GM21786 (cell line): Measurements from ENCODE around the gene ZER1.
"Not testable (repeated sequence)": the region's sequence is repeated elsewhere in the genome, so short reads cannot be mapped to it uniquely, and the experiment has no call there.

Experiments used
- ATAC-seq: cut with Tn5 transposase; IDR thresholded peaks from one replicate; pipeline ENCODE4 v1.9.1; 2021; ENCODE audit not compliant: unreplicated experiment

ZER1 gene

DNA sequence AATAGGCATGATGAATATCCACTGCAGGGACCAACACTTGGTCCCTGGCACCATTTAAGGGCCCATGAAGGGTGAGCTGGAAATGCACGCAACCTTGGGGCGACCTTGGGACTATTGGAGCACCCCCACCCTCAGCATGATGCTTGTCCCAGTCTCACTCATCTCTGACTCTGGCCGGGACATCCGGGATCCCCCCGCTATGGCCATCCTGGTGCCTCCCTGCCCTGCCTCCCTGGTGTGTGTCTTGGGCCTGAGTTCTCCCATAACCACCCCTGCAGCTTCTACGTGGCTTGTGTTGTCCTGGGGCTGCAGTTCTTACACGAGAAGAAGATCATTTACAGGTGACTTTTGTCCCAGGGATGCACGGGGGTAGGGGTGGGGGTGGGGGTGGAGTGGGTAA lies 53.7 kb downstream of the ZER1 start:
- ATAC-seq, result no peak

DNA sequence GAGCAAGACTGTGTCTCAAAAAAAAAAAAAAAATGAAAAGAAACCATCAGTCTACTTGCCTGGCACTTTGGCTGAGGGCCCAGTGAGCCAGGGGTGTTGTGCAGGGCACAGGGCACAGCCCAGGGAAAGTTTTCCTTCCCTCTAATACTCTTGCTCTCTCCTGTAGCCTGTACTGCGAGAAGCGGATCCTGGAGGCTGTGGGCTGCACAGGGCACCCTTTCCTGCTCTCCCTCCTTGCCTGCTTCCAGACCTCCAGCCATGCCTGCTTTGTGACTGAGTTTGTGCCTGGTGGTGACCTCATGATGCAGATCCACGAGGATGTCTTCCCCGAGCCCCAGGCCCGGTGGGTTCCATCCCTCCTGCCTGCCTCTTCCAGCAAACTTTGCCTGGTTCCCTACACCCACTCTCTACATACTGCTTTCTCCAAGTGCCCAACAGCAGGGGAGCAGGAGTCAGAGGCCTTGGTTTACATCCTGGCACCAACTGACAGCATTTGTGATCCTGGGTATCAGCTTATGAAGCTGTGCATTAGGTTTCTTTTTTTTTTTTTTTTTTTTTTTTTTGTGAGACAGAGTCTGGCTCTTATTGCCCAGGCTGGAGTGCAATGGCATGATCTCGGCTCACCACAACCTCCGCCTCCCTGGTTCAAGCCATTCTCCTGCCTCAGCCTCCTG lies 55.0 kb downstream of the ZER1 start:
- ATAC-seq, result no peak

DNA sequence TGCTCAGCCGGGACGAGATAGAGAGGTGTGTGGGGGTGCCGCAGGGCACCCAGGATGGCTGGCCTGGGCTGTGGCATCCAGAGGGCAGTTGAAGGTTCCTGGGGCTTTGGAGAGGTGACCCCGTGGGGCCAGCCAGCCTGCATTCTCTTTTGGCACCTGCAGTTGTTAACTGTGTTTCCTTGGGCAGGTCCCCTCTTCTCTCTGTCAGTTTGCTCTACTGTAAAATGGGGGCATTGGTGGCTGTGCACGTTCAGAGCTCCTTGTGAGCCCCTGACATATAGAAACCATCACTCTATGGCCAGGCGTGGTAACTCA lies 56.3 kb downstream of the ZER1 start:
- no peak for ATAC-seq

DNA sequence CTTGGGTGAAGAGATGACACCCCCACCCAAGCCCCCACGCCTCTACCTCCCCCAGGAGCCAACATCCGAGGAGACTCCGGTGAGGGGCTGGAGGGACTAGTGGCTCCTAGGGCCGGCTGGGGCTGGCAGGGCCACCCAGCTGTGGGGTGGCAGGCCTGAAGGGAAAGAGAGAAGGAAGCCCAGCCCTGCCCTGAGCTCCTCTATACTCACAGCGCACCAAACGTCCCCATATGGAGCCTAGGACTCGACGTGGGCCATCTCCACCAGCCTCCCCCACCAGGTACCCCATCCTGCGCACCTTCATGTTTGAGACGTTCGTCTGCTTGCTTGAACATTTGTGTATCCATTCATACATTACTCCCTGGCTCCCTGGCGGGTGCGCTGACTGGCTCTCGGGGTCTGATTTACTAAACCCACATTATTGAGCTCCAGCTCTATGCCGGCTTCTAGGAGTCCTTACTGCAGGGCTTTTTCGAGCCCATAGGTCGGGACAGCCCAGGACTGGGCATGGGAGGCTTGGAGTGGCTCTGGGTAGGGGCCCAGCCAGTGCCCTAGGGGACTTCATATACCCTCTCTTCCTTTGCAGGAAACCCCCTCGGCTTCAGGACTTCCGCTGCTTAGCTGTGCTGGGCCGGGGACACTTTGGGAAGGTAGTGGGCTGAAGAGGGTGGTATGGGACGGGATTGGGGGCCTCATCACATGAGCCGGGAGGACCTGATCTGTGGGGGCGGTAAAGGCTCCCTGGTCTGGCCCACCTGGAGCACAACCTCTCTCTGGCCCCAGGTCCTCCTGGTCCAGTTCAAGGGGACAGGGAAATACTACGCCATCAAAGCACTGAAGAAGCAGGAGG lies 56.9 kb downstream of the ZER1 start:
- no peak for ATAC-seq

DNA sequence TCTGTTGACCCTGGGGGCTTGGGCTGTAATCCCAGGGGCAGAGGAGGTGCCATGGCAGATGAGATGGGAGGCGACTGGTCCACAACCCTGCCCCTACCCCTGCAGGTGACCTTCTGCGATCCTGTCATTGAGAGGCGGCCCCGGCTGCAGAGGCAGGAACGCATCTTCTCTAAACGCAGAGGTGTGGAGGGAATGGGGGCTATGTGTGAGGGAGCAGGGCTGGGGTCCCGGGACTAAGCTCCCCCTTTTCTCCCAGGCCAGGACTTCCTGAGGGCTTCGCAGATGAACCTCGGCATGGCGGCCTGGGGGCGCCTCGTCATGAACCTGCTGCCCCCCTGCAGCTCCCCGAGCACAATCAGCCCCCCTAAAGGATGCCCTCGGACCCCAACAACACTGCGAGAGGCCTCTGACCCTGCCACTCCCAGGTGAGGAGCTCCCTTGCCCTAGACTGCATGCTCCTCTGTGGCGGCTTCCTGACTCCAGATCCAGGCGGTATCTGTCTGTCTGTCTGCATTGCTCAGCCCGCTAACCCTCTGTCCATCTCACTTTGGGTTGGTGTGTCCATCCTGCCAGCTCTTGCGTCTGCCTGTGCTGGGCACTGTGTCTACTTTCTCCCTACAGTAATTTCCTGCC lies 57.7 kb downstream of the ZER1 start:
- ATAC-seq, result no peak

DNA sequence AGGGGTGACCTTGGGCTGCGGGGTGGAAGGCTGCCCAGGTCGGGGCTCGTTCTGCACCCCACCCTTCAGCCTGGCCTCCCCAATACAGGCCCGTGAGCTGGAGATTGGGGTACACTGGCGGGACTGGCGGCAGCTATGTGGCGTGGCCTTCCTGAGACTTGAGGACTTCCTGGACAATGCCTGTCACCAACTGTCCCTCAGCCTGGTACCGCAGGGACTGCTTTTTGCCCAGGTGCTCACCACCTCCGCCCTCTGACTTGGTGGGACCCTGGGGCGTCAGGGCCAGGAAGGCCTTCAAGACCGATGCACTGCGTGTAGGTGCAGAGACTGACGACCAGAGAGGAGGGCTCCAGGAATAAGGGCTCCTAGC lies 58.3 kb downstream of the ZER1 start:
- no peak for ATAC-seq

DNA sequence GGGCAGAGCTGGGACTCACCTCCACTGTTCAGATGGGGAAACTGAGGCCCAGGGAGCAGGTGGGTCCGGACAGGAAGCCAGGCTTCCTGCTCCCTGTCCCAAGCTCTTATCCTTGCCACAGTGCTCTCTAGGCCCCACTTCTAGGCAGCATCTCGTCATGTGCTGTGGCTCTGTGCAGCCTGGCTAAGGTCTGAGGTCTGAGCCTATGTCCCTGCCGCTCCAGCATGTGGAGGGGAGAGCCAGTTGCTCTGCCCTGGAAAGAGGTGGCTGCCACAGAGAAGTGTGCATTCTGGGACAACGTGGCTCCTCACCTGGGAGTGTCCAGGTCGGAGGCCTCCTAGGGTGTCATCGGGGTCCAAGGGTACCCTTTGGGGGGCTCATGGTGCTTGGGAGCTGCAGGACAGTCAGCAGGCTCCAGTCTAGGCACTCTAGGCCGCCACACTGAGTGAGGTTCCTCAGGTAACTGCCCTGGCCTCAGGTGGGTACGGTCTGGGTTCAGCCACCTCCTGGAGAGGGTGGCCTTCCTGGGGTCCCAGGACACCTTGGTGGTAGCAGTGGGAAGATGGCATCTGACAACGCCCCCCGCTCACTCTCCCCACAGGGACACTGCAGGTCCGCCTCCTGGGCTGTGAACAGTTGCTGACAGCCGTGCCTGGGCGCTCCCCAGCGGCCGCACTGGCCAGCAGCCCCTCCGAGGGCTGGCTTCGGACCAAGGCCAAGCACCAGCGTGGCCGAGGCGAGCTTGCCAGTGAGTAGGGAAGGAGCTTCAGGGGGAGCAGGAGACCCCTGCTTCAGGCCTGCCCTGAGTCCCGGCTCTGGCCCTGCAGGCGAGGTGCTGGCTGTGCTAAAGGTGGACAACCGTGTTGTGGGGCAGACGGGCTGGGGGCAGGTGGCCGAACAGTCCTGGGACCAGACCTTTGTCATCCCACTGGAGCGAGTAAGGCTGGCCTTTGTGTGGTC lies 59.0 kb downstream of the ZER1 start:
- no peak for ATAC-seq

DNA sequence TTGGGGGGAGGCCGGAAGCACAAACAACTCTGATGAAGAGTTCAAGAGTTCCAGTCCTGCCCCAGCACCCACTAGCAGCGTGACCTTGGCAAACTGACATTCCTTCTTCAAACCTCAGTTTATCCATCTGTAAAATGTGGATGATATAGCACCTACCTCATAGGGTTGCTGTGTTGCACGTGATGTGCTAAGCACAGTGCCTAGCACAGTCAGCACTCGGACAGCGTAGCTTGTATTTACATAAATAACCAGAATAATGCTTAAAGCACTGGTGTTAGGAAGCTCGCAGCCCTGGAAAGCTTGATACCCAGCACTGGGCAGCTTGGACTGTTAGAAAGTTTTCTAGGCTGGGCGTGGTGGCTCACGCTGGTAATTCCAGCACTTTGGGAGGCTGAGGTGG lies 64.3 kb downstream of the ZER1 start:
- no peak for ATAC-seq

DNA sequence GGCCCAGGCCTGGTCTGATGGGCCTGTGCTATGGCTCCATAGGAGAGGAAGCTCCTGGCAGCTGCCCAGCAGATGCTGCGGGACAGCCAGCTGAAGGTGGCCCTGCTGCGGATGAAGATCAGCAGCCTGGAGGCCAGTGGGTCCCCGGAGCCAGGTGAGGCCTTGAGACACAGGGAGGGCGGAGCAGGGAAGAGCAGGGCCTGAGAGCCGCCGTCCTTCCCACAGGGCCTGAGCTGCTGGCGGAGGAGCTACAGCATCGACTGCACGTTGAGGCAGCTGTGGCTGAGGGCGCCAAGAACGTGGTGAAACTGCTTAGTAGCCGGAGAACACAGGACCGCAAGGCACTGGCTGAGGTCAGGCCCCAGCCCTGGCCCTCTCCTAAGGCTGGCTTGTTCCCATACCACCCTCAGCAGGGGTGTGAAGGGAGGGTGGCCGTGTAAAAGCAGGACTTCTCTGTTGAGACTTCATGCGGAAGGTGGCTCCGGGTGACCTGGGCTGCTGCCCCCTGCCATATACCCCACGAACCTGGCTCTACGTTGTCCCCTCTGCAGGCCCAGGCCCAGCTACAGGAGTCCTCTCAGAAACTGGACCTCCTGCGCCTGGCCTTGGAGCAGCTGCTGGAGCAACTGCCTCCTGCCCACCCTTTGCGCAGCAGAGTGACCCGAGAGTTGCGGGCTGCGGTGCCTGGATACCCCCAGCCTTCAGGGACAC lies 64.9 kb downstream of the ZER1 start:
- ATAC-seq, result no peak

DNA sequence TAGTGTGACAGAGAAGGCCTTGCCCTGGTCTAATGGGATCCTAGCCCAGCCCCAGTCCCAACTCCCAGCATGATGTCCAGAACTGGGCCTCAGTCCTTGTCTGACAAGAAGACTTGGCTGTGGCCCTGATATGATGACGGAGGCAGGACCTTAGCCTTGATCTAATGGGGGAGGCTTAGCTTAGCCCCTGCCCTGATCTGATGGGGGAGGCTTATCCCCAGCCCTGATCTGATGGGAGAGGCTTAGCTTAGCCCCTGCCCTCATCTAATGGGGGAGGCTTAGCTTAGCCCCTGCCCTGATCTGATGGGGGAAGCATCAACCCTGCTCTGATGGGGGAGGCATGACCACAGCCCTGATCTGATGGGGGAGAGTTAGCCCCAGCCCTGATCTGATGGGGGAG lies 65.7 kb downstream of the ZER1 start:
- no peak for ATAC-seq

DNA sequence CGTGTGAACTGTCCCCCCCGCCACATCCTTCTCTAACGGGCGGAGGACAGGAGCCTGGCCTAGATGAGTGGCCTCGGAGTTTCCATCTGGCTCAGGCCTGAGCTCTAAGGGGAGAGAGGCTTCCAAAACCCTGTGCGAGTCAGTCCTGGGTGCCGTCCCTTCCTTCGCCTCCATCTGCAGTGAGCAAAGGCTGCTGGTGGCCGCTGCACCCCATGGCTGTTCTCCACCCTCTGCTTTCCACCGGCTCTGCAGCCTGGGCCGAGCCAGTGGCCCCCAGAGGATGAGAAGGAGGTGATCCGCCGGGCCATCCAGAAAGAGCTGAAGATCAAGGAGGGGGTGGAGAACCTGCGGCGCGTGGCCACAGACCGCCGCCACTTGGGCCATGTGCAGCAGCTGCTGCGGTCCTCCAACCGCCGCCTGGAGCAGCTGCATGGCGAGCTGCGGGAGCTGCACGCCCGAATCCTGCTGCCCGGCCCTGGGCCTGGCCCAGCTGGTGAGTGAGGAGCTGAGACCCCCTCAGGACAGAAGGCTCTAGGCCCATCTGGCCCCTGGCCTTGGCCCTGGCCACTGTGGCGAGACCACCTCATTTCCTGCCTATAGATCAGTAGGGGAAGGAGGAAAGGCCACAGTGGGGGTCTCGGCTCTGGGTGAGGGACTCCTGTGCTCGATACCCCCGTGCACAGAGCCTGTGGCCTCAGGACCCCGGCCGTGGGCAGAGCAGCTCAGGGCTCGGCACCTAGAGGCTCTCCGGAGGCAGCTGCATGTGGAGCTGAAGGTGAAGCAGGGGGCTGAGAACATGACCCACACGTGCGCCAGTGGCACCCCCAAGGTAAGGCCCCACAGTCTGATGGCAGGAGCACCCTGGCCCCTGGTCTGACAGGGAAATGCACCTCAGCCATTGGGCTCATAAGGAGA lies 66.4 kb downstream of the ZER1 start:
- ATAC-seq, result no peak

DNA sequence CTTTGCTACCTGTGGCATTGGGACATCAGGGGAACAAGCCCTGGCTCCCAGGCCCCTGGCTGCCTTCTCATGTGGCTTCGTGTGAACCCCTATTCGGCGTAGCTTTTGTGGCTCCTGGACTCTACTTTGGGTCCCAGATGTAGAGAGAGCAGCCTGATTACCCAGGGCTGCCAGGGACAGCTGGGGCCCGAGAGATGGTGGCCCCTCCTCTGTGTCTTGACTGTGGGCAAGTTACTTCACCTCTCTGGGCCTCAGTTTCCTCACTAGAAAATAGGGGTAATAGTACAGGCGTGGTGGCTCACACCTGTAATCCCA lies 67.4 kb downstream of the ZER1 start:
- no peak for ATAC-seq

DNA sequence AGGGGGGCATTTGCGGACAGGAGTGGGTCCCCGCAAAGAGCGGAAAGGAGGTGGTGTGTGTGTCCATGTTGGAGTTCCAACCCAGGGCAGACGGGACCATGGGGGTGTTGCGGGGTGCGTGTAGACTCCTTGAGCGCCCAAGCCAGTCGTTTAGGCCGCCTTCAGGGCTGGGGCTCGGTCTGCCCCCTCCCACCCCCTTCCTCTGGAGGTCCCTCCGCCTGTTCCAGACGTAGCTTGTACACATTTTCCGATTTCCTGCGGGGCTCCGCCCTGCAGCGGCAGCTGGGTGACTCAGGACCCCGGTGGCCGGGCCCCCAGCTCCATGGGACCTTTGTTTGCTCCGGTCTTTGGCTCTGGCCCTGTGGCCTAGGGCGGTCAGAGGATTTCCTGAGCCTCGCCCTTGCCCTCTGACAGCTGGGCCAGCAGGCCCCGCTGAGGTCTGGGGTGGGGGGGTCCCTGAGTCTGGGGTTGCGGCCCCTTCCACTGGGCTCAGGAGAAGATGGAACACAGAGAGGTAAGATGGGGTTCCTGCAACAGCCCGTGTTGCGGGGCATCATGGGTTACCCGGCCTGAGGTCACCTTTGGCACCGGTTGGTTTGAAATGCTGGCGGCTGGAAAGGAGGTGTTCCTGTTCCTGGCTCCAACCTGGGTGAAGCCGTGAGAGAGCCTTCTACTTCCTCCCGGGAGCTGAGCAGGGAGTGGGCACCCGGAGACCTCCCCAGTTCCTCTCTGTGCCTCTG lies 67.9 kb downstream of the ZER1 start:
- no peak for ATAC-seq

DNA sequence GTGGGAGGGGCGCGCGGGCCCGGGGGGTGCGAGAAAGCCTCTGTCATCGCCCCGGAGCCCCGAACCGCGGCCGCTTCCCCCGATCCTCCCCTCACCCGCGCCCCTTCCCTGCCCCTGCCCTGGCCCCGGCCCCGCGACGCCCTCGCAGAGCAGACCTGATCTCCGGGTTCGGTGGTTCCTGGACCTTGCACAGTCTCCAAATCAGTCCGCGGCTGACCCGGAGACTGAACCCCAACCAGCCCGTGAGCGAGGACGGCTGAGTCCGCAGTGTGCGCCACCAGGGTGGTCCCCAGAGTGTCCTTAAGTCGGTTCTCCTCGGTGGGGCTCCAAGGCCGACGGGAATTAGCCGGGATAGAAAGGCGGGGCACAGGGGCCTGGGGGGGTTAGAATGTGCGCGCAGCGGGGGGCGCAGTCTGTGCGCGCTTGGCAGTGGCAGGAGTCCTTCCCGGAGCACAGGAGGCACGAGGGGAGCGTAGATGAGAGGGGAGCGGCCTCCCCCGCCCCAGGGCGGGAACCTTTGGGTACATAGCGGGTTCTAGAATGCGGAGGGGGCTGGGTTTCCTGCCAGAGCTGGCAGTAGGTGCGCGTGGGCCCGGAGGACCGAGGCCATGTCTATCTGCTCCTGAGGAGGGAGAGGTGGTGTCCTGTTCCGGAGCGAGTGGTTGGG lies 68.6 kb downstream of the ZER1 start:
- ATAC-seq, result peak; percentile 22

DNA sequence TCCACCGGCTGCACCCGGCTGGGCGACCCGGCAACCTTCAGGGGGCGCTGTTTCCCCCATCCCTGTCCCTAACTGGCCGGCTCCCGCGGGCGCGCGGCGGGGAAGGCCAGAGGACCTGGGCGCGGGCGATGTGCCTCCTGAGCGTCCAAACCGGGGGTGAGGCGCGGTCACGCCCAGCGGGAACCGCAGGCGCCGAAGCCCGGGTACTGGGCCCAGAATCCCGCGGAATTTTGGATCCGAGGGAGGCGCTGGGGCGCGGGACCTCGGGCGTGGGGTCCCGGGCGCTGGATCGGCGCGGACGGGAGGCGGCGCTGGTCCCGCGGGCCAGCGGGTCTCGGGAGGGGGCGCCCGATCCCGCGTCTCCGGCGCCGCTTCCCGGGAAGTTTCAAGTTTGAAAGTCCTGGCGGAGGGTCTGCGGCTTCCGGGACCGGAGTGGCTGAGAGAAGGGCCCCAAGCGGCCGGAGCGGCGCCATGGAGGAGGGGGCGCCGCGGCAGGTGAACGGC lies 69.2 kb downstream of the ZER1 start, which contains the start of gene PKN3:
Gene PKN3, plus strand, starts transcription at position 59 of the 504 bp plus-strand sequence. Its CDS starts 413 bp downstream, at position 472.
- peak; percentile 76 for ATAC-seq

DNA sequence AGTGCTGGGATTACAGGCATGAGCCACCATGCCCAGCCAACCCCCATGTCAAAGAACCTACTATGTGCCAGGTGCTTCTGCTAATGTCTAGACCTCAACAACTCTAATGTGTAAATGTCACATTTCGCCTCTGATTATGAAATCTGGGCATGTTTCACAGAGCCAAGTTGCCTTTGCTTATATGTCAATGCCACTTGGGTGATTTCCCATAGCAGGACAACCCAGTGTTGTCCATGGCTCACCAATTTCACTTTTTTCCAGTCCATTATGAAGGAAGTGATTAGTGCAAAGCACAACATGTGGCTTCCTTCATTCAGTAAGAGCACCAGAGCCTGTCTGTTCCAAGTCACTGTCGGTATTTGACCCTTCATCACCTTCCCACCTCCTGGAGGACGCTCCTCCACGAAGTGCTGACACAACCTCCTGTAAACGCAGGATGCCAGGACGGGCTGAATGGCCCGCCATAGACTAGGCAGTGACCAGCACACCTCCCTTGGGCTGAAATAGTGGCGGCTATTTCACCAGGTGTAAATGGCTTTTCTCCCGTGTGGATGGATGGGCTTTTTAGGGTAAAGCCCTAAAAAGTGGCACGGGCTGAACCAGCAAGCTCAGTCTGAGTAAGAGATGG lies 70.4 kb downstream of the ZER1 start:
- no peak for ATAC-seq

DNA sequence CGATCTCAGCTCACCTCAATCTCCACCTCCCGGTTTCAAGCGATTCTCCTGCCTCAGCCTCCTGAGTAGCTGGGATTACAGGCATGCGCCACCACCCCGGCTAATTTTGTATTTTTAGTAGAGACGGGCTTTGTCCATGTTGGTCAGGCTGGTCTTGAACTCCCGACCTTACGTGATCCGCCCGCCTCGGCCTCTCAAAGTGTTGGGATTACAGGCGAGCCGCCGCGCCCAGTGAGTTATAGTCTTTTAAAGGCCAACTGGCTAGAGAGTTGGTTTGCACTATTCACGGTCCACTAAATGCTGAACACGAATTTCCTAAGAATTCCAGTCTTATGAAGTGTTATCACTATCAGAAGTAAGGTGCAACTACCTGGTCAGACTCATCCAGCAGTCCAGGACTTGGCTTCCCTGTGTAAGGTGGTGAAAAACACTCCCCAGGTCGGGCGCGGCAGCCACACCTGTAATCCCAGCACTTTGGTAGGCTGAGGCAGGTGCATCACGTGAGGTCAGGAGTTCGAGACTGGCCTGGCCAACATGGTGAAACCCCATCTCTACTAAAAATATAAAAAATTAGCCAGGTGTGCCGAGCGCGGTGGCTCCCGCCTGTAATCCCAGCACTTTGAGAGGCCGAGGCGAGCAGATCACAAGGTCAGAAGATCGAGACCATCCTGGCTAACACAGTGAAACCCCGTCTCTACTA lies 72.5 kb downstream of the ZER1 start:
- not testable (repeated sequence) for ATAC-seq
